ENCODE measurements around the gene VSIR. TPM values are rescaled to one million over a fixed set of nuclear protein-coding genes. Genes with fewer than 3 reads are reported as not detected.

VSIR gene
- total RNA-seq, 2 donors from 2014 or later = 60.7 to 119 TPM

GRCh38 chr10:71818674-71819260, 45.4 kb upstream of the VSIR start:
- ATAC-seq (ENCODE audit: insufficient number of reproducible peaks, low FRiP score, low read depth) (no peak), DNase-seq (ENCODE audit: low spot score) (no peak)
- no peak for TF ChIP-seq CTCF (IDR thresholded peaks at IDR 0.05)
- Histone ChIP-seq H3K4me3 (no peak overlapping the region), H3K27ac (no peak overlapping the region), H3K27me3 (replicated peaks; ENCODE audit: insufficient read depth) (no peaks in the 10 kb centered on the region), H3K4me1 (ENCODE audit: control insufficient read depth in 1 of 2, low read depth in 2 of 2) (no peaks in the 10 kb centered on the region), H3K9me3 (no peaks in the 10 kb centered on the region), H3K36me3 (peaks cover 65% of the 10 kb centered on the region)

- H3K27me3 ChIP-seq (replicated peaks; ENCODE audit: insufficient read depth) = no peaks in the 10 kb centered on the region
- no peaks in the 10 kb centered on the region for H3K4me1 ChIP-seq (ENCODE audit: control insufficient read depth in 1 of 2, low read depth in 2 of 2)
- DNase-seq (ENCODE audit: low spot score) (no peak), ATAC-seq (ENCODE audit: insufficient number of reproducible peaks, low FRiP score, low read depth) (no peak)
- no peak overlapping the region for H3K4me3 ChIP-seq
- no peak overlapping the region for H3K27ac ChIP-seq
- no peak for TF ChIP-seq CTCF (IDR thresholded peaks at IDR 0.05)
- H3K9me3 ChIP-seq = no peaks in the 10 kb centered on the region
- peaks cover 57% of the 10 kb centered on the region for H3K36me3 ChIP-seq
These were observed 44.7 kb upstream of the VSIR start for GRCh38 chr10:71817831-71818655.

GRCh38 chr10:71816936-71817618, 43.8 kb upstream of the VSIR start:
- ATAC-seq (ENCODE audit: insufficient number of reproducible peaks, low FRiP score, low read depth) = no peak
- Histone ChIP-seq H3K36me3 (peaks cover 56% of the 10 kb centered on the region), H3K4me1 (ENCODE audit: control insufficient read depth in 1 of 2, low read depth in 2 of 2) (no peaks in the 10 kb centered on the region), H3K4me3 (no peak overlapping the region), H3K27ac (no peak overlapping the region), H3K27me3 (replicated peaks; ENCODE audit: insufficient read depth) (no peaks in the 10 kb centered on the region), H3K9me3 (no peaks in the 10 kb centered on the region)
- DNase-seq (ENCODE audit: low spot score) = no peak
- TF ChIP-seq CTCF (IDR thresholded peaks at IDR 0.05) = no peak

- Histone ChIP-seq H3K27me3 (replicated peaks; ENCODE audit: insufficient read depth) (no peaks in the 10 kb centered on the region), H3K4me3 (no peak overlapping the region), H3K36me3 (peaks cover 51% of the 10 kb centered on the region), H3K9me3 (no peaks in the 10 kb centered on the region), H3K4me1 (ENCODE audit: control insufficient read depth in 1 of 2, low read depth in 2 of 2) (no peaks in the 10 kb centered on the region), H3K27ac (no peak overlapping the region)
- ATAC-seq (ENCODE audit: insufficient number of reproducible peaks, low FRiP score, low read depth) (no peak), DNase-seq (ENCODE audit: low spot score) (no peak)
- no peak for TF ChIP-seq CTCF (IDR thresholded peaks at IDR 0.05)
These were observed 43.1 kb upstream of the VSIR start for GRCh38 chr10:71816421-71816851.

GRCh38 chr10:71815515-71816130, 42.3 kb upstream of the VSIR start:
- no peaks in the 10 kb centered on the region for H3K27me3 ChIP-seq (replicated peaks; ENCODE audit: insufficient read depth)
- H3K9me3 ChIP-seq = no peaks in the 10 kb centered on the region
- TF ChIP-seq CTCF (IDR thresholded peaks at IDR 0.05) = no peak
- ATAC-seq (ENCODE audit: insufficient number of reproducible peaks, low FRiP score, low read depth) = no peak
- H3K4me3 ChIP-seq = no peak overlapping the region
- no peak overlapping the region for H3K27ac ChIP-seq
- no peaks in the 10 kb centered on the region for H3K4me1 ChIP-seq (ENCODE audit: control insufficient read depth in 1 of 2, low read depth in 2 of 2)
- no peak for DNase-seq (ENCODE audit: low spot score)
- H3K36me3 ChIP-seq = peaks cover 43% of the 10 kb centered on the region
